ENCODE measurements around the gene IL17RA. TPM values are rescaled to one million over a fixed set of nuclear protein-coding genes. Genes with fewer than 3 reads are reported as not detected.

IL17RA gene
- polyA plus RNA-seq, 1 experiment, result 20.3 TPM

- Histone ChIP-seq H3K27ac (ENCODE audit: low read depth, low read length) (no peak overlapping the region), H3K9me3 (ENCODE audit: control insufficient read depth, insufficient read depth, low read length) (no peaks in the 10 kb centered on the region), H3K27me3 (ENCODE audit: control insufficient read depth, insufficient read depth, low read length) (peaks cover 13% of the 10 kb centered on the region), H3K4me3 (ENCODE audit: low read depth, low read length) (no peak overlapping the region)
- no peak for TF ChIP-seq CTCF (IDR thresholded peaks at IDR 0.05; ENCODE audit: low read depth, low read length)
- ChIA-PET CTCF (no interaction called here), POLR2A (no interaction called here)
- DNase-seq (ENCODE audit: low read depth, low spot score), result no peak
Observed at GRCh38 chr22:17065433-17065832, 19.4 kb upstream of the IL17RA start.

GRCh38 chr22:17072877-17073276 lies 11.9 kb upstream of the IL17RA start:
- Histone ChIP-seq H3K4me3 (ENCODE audit: low read depth, low read length) (no peak overlapping the region), H3K27me3 (ENCODE audit: control insufficient read depth, insufficient read depth, low read length) (no peaks in the 10 kb centered on the region), H3K9me3 (ENCODE audit: control insufficient read depth, insufficient read depth, low read length) (no peaks in the 10 kb centered on the region), H3K27ac (ENCODE audit: low read depth, low read length) (no peak overlapping the region)
- POLR2A ChIA-PET, result no interaction called here
- no peak for TF ChIP-seq CTCF (IDR thresholded peaks at IDR 0.05; ENCODE audit: low read depth, low read length)
- CTCF ChIA-PET, result interaction anchor here (2.7 to 13.2 kb wide), 3 partner anchors 15 to 429 kb away, joined by 18 to 228 read pairs (median 112); no protein-coding TSS in a partner anchor
- no peak for DNase-seq (ENCODE audit: low read depth, low spot score)

GRCh38 chr22:17074648-17075002 lies 10.2 kb upstream of the IL17RA start:
- DNase-seq (ENCODE audit: low read depth, low spot score), result no peak
- ChIA-PET POLR2A (interaction anchor here (0.6 kb wide), 2 partner anchors 245 to 425 kb away, joined by 3 to 7 read pairs; no protein-coding TSS in a partner anchor), CTCF (interaction anchor here (0.5 to 13.2 kb wide), 17 partner anchors 10 to 710 kb away, joined by 3 to 228 read pairs (median 5); no protein-coding TSS in a partner anchor)
- no peak overlapping the region for H3K4me3 ChIP-seq (ENCODE audit: low read depth, low read length)
- TF ChIP-seq CTCF (IDR thresholded peaks at IDR 0.05; ENCODE audit: low read depth, low read length), result no peak
- H3K9me3 ChIP-seq (ENCODE audit: control insufficient read depth, insufficient read depth, low read length), result no peaks in the 10 kb centered on the region
- H3K27me3 ChIP-seq (ENCODE audit: control insufficient read depth, insufficient read depth, low read length), result no peaks in the 10 kb centered on the region
- H3K27ac ChIP-seq (ENCODE audit: low read depth, low read length), result no peak overlapping the region

- Histone ChIP-seq H3K27me3 (ENCODE audit: control insufficient read depth, insufficient read depth, low read length) (no peaks in the 10 kb centered on the region), H3K27ac (ENCODE audit: low read depth, low read length) (peak overlapping the region; percentile 39), H3K9me3 (ENCODE audit: control insufficient read depth, insufficient read depth, low read length) (no peaks in the 10 kb centered on the region), H3K4me3 (ENCODE audit: low read depth, low read length) (no peak overlapping the region)
- CTCF ChIA-PET, result interaction anchor here (1.7 to 13.2 kb wide), 4 partner anchors 19 to 425 kb away, joined by 4 to 228 read pairs (median 63); no protein-coding TSS in a partner anchor
- peak; percentile 51 for DNase-seq (ENCODE audit: low read depth, low spot score)
- TF ChIP-seq CTCF (IDR thresholded peaks at IDR 0.05; ENCODE audit: low read depth, low read length), result no peak
- POLR2A ChIA-PET, result no interaction called here
Observed at GRCh38 chr22:17077255-17077654, 7.5 kb upstream of the IL17RA start.

GRCh38 chr22:17079572-17079971 lies 5.2 kb upstream of the IL17RA start:
- no peak for TF ChIP-seq CTCF (IDR thresholded peaks at IDR 0.05; ENCODE audit: low read depth, low read length)
- ChIA-PET POLR2A (interaction anchor here (1.1 kb wide), 1 partner anchor 13 kb away, joined by 3 read pairs; no protein-coding TSS in a partner anchor), CTCF (interaction anchor here (8.0 to 13.2 kb wide), 2 partner anchors 93 to 422 kb away, joined by 112 to 228 read pairs; no protein-coding TSS in a partner anchor)
- no peak overlapping the region for H3K27ac ChIP-seq (ENCODE audit: low read depth, low read length)
- H3K27me3 ChIP-seq (ENCODE audit: control insufficient read depth, insufficient read depth, low read length), result no peaks in the 10 kb centered on the region
- H3K9me3 ChIP-seq (ENCODE audit: control insufficient read depth, insufficient read depth, low read length), result no peaks in the 10 kb centered on the region
- no peak overlapping the region for H3K4me3 ChIP-seq (ENCODE audit: low read depth, low read length)
- no peak for DNase-seq (ENCODE audit: low read depth, low spot score)

Data from AG04450 (cell line).